HG03571 (cell line): Measurements from ENCODE around the gene SLC9A4.
"Not testable (repeated sequence)": the region's sequence is repeated elsewhere in the genome, so short reads cannot be mapped to it uniquely, and the experiment has no call there.

Source experiments
- ATAC-seq: cut with Tn5 transposase; IDR thresholded peaks from one replicate; pipeline ENCODE4 v1.9.1; 2021; ENCODE audit not compliant: unreplicated experiment

SLC9A4 gene

GRCh38 chr2:102540882-102541281 is 67.9 kb downstream of the SLC9A4 start:
- ATAC-seq = no peak

DNA sequence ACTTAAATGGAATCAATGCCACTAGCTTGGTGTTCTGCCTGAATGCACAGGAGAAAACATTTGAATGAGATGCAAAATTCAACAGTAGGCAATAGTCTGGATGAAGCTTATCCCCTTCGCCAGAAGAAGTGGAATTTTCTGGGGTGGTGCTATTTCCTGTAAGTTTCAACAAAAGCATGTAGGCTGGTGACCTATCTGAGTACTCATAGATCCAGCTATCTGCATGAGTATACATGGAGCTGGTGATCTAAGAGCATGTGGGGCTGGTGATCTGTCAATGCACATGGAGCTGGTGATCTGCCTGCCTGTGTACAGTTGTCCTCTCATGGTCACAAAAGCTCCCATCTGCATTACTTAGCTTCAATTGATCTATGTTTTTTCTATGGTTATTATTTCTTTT is 71.2 kb downstream of the SLC9A4 start:
- ATAC-seq = no peak

- ATAC-seq = no peak
Measured at GRCh38 chr2:102547462-102547861, 74.4 kb downstream of the SLC9A4 start.

DNA sequence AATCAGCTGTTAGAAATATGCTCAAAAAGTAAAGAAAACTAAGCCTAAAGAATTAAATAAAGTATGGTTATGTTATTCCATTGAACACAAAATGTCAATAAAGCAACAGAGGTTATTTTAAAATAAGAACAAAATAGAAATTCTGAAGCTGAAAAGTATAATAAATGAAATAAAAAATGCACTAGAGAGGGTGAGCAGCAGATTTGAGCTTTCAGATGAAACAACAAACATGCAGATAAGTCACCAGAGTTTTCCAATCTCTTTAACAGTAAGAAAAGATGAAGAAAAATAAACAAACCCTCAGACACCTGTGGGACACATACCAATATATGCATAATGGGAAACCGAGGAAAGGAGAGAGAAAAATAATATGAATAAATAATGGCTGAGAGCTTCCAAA is 76.0 kb downstream of the SLC9A4 start:
- no peak for ATAC-seq

DNA sequence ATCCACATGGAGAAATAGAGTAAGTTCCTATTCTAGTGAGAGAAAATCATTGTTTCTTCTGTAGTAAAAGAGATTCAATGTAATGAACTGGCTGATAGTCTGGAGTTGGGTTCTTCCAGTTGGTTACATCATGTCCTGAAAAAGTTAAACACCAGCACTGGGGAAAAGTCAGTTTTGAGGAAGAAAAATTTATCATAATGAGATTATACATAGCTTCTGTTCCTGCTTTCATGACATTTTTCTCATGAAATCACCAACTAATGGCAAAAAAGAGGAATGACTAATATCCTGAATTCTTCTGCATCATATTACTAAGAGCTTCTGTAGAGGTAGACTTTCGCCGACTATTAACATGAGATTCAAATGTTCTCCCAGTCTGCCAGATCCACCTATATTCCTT is 77.1 kb downstream of the SLC9A4 start:
- ATAC-seq = no peak

DNA sequence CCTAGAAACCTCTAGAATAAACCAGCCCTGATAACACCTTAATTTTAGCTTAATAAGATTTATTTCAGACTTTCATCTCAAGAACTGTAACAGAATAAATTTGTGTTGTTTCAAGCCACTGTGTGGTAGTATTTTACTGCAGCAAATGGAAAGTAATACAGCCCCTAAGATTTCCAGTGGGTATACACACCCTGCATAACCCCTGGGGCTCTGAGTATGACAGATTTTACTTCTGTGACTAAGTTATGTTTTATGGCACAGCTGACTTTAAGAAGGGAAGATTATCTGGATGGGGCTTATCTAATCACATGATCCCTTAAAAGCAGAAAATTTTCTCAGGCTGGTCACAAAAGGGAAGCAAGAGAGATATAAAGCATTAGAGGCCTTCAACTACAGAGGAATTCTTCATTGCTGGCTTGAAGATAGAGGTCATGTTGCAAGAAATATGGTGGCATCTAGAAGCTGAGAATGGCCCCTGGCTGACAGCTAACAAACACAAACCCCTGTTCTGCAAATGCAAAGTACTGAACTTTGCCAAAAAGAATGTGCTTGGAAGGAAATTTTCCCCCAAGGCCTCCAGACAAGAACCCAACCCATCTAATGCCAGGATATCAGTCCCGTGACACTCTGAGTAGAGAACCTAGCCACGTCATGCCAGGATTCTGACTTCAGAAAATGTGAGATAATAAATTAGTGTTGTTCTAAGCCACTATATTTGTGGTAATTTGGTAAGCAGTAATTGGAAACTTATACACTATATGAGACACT is 78.5 kb downstream of the SLC9A4 start:
- ATAC-seq = no peak

DNA sequence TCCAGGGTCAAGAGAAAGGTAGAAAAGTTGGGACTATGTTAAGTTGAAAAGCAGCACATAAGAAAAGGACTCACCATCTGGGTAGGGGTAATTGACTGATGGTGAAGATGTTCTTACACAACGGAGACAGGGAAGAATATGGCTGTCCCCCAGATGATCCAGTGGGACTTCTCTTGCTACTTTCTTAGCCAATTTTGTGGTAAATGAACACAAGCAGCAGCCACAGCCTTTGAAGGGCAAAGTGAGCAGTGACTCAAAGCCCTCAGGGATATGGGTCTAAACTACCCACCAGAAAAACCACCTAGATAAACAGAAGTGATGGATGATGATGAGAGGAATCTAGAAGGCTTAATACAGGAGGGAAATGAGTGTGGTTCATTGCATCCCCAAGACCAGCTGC is 80.6 kb downstream of the SLC9A4 start:
- no peak for ATAC-seq

- ATAC-seq = no peak
Measured at GRCh38 chr2:102558463-102558862, 85.4 kb downstream of the SLC9A4 start.

DNA sequence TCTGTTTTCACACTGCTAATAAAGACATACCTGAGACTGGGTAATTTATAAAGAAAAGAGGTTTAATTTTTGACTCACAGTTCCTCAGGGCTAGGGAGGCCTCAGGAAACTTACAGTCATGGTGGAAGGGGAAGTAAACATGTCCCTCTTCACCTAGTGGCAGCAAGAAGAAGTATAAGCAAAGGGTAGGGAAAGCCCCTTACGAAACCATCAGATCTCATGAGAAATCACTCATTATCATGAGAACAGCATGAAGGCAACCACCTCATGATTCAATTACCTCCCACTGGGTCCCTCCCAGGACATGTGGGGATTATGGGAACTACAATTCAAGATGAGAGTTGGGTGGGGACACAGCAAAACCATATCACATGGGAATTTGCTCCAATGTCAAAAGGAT is 89.5 kb downstream of the SLC9A4 start:
- not testable (repeated sequence) for ATAC-seq

DNA sequence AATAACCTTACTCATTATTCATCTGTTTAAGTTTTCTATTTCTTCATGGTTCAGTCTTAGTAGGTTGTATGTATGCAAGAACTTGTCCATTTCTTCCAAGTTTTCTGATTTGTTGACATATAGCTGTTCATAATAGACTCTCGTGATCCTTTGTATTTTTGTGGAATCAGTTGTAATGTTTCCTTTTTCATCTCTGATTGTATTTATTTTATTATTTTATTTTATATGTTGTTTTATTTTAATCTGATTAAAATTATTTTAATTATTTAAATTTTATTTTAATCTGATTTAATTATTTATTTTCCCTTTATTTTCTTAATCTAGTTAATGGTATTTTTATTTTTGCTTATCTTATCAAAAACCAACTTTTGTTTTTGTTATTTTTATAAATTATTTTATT is 102.9 kb downstream of the SLC9A4 start:
- ATAC-seq = no peak

GRCh38 chr2:102578376-102578775 is 105.3 kb downstream of the SLC9A4 start:
- no peak for ATAC-seq

- no peak for ATAC-seq
Measured at GRCh38 chr2:102581911-102582310, 108.9 kb downstream of the SLC9A4 start.

DNA sequence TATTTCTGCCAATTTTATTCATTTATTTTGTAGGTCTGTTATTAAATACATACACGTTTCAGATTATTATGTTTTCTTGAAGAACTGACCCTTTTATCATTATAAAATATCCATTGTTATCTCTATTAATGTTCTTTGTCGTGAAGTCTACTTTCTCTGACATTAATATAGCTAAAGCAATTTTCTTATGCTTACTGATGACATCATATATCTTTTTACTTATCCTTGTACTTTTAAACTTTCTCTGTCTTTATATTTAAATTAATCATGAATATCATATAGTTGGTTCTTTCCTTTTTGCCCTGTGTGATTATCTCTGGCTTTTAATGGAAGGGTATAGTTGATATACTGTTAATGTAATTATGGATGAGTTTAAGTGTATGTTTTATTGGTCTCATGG is 109.8 kb downstream of the SLC9A4 start:
- ATAC-seq = no peak
